HG03571 (cell line): ENCODE results near the gene KRTAP22-1.

ENCODE experiments used
- ATAC-seq: cut with Tn5 transposase; IDR thresholded peaks from one replicate; pipeline ENCODE4 v1.9.1; 2021; ENCODE audit not compliant: unreplicated experiment

The KRTAP22-1 gene

GRCh38 chr21:30623362-30623761 lies 22.5 kb downstream of the KRTAP22-1 start:
- no peak for ATAC-seq

GRCh38 chr21:30625449-30626165 lies 24.7 kb downstream of the KRTAP22-1 start:
- no peak for ATAC-seq

- ATAC-seq, result no peak
These were observed 27.2 kb downstream of the KRTAP22-1 start for GRCh38 chr21:30628109-30628508.

GRCh38 chr21:30629200-30629599 lies 28.3 kb downstream of the KRTAP22-1 start:
- ATAC-seq, result no peak

- no peak for ATAC-seq
These were observed 34.0 kb downstream of the KRTAP22-1 start, which contains the start of gene KRTAP20-2 for GRCh38 chr21:30634906-30635305. Gene KRTAP20-2, plus strand, starts transcription at chr21:30635206. Its CDS starts 58 bp downstream, at chr21:30635264.

GRCh38 chr21:30638686-30639085 lies 37.8 kb downstream of the KRTAP22-1 start:
- ATAC-seq, result no peak

GRCh38 chr21:30642564-30642963 lies 41.7 kb downstream of the KRTAP22-1 start, which contains the start of gene KRTAP20-3:
Gene KRTAP20-3, plus strand, starts transcription at chr21:30642864.
- ATAC-seq, result no peak

GRCh38 chr21:30646904-30647414 lies 46.1 kb downstream of the KRTAP22-1 start:
- no peak for ATAC-seq
